ENCODE results near the gene MFN1. TPM values are rescaled to one million over a fixed set of nuclear protein-coding genes. Genes with fewer than 3 reads are reported as not detected.

The MFN1 gene
- total RNA-seq, 1 experiment from 2014 or later = 45.2 TPM

GRCh38 chr3:179332240-179332639 is 15.3 kb upstream of the MFN1 start:
- DNase-seq = no peak
- Mint-ChIP-seq H3K9me3 (no peaks in the 10 kb centered on the region), H3K4me3 (no peak overlapping the region), H3K36me3 (ENCODE audit: insufficient read depth in 1 of 3, low read depth in 3 of 3) (peaks cover 50 to 87% (median 79%) of the 10 kb centered on the region in 3 experiments; a peak in 6 of 7 replicates), H3K27ac (no peak overlapping the region), H3K4me1 (no peaks in the 10 kb centered on the region), H3K27me3 (ENCODE audit: low read depth) (no peaks in the 10 kb centered on the region)
- Histone ChIP-seq H3K4ac (ENCODE audit: low read depth, low read length) (no peak overlapping the region), H4K91ac (ENCODE audit: insufficient read length, low read depth, low read length) (no peak overlapping the region), H3K79me2 (ENCODE audit: insufficient read depth, low read length) (no peaks in the 10 kb centered on the region), H3T11ph (ENCODE audit: low read length) (no peak overlapping the region), H4K20me1 (ENCODE audit: control insufficient read depth, insufficient read depth, insufficient read length) (no peaks in the 10 kb centered on the region), H3K4me1 (ENCODE audit: insufficient read depth, low read length) (no peaks in the 10 kb centered on the region), H2AK5ac (ENCODE audit: insufficient read length, low read length) (no peak overlapping the region), H4K8ac (replicated peaks; ENCODE audit: insufficient read length, low read depth, low read length) (no peak overlapping the region), H2BK12ac (ENCODE audit: insufficient read length, low read depth, low read length) (no peak overlapping the region), H3K14ac (ENCODE audit: insufficient read depth, low read length) (no peak overlapping the region), H3K27ac (ENCODE audit: insufficient read length, low read depth, low read length) (no peak overlapping the region), H2BK20ac (ENCODE audit: low read depth, low read length, poor library complexity, severe bottlenecking) (no peak overlapping the region), H3K9me3 (ENCODE audit: control insufficient read depth, low read depth, low read length) (no peaks in the 10 kb centered on the region), H3K9ac (ENCODE audit: extremely low read depth, insufficient read length, low read length) (no peak overlapping the region), H3K23me2 (ENCODE audit: insufficient read length, low read depth, low read length, poor library complexity, severe bottlenecking) (no peaks in the 10 kb centered on the region), H4K5ac (ENCODE audit: insufficient read length, low read depth, low read length) (no peak overlapping the region), H3K18ac (ENCODE audit: insufficient read length, low read depth, low read length) (no peak overlapping the region), H3K23ac (ENCODE audit: insufficient read length, low read depth, low read length) (no peak overlapping the region), H3K79me1 (ENCODE audit: insufficient read depth, low read depth, low read length, poor library complexity, severe bottlenecking) (peaks cover 3% of the 10 kb centered on the region), H2AFZ (ENCODE audit: low read length) (no peak overlapping the region), H2BK5ac (ENCODE audit: insufficient read length, low read length) (no peak overlapping the region), H2BK15ac (ENCODE audit: low read depth, low read length) (no peak overlapping the region), H3K27me3 (ENCODE audit: insufficient read depth, low read length) (no peaks in the 10 kb centered on the region), H3K56ac (ENCODE audit: insufficient read length, low read depth, low read length) (no peak overlapping the region), H2BK120ac (ENCODE audit: low read depth, low read length, poor library complexity, severe bottlenecking) (no peak overlapping the region), H3K4me2 (ENCODE audit: insufficient read depth, insufficient read length, low read length) (no peak overlapping the region)
- WGBS (ENCODE audit: extremely low coverage, insufficient read length, low lambda C conversion rate) = no CpG with 5 or more reads among the region's 4 CpGs
- TF ChIP-seq, protein P1, sequence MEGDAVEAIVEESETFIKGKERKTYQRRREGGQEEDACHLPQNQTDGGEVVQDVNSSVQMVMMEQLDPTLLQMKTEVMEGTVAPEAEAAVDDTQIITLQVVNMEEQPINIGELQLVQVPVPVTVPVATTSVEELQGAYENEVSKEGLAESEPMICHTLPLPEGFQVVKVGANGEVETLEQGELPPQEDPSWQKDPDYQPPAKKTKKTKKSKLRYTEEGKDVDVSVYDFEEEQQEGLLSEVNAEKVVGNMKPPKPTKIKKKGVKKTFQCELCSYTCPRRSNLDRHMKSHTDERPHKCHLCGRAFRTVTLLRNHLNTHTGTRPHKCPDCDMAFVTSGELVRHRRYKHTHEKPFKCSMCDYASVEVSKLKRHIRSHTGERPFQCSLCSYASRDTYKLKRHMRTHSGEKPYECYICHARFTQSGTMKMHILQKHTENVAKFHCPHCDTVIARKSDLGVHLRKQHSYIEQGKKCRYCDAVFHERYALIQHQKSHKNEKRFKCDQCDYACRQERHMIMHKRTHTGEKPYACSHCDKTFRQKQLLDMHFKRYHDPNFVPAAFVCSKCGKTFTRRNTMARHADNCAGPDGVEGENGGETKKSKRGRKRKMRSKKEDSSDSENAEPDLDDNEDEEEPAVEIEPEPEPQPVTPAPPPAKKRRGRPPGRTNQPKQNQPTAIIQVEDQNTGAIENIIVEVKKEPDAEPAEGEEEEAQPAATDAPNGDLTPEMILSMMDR (conservative IDR thresholded peaks at IDR 0.05) = no peak
